Measurements from ENCODE around the gene PCLO.

Gene PCLO

GRCh38 chr7:83156006-83156405, 6.7 kb downstream of the PCLO start:
- no peak for TF ChIP-seq CTCF (IDR thresholded peaks at IDR 0.05; ENCODE audit: control insufficient read depth, extremely low read depth, insufficient read depth)
- no peak for DNase-seq (ENCODE audit: low read depth)
- no peak overlapping the region for H3K4me3 ChIP-seq (ENCODE audit: low read depth, low read length)

DNA sequence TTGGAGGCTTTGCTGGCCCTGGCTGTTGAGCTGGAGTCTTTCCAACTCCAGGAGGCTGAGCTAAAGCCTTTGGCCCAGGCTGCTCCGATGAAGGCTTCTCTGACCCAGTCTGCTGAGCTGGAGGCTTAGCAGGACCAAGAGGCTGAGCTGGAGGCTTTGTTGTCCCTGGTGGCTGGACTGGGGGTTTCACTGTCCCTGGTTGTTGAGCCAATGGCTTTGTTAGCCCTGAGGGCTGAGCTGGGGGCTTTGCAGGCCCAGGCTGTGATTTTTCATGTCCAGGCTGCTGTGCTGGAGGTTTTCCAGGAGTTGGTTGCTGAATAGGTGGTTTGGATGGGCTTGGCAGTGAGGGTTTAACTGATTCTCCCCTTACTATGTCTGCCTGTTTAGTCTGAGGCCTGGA, 7.3 kb downstream of the PCLO start:
- H3K4me3 ChIP-seq (ENCODE audit: low read depth, low read length), result no peak overlapping the region
- no peak for TF ChIP-seq CTCF (IDR thresholded peaks at IDR 0.05; ENCODE audit: control insufficient read depth, extremely low read depth, insufficient read depth)
- DNase-seq (ENCODE audit: low read depth), result no peak

GRCh38 chr7:83153419-83153818, 9.3 kb downstream of the PCLO start:
- TF ChIP-seq CTCF (IDR thresholded peaks at IDR 0.05; ENCODE audit: control insufficient read depth, extremely low read depth, insufficient read depth), result no peak
- no peak overlapping the region for H3K4me3 ChIP-seq (ENCODE audit: low read depth, low read length)
- DNase-seq (ENCODE audit: low read depth), result no peak

GRCh38 chr7:83150310-83150709, 12.4 kb downstream of the PCLO start:
- no peak overlapping the region for H3K4me3 ChIP-seq (ENCODE audit: low read depth, low read length)
- TF ChIP-seq CTCF (IDR thresholded peaks at IDR 0.05; ENCODE audit: control insufficient read depth, extremely low read depth, insufficient read depth), result no peak
- DNase-seq (ENCODE audit: low read depth), result no peak

- DNase-seq (ENCODE audit: low read depth), result no peak
- TF ChIP-seq CTCF (IDR thresholded peaks at IDR 0.05; ENCODE audit: control insufficient read depth, extremely low read depth, insufficient read depth), result no peak
- H3K4me3 ChIP-seq (ENCODE audit: low read depth, low read length), result no peak overlapping the region
Measured at GRCh38 chr7:83149466-83149865, 13.2 kb downstream of the PCLO start.

- TF ChIP-seq CTCF (IDR thresholded peaks at IDR 0.05; ENCODE audit: control insufficient read depth, extremely low read depth, insufficient read depth), result no peak
- H3K4me3 ChIP-seq (ENCODE audit: low read depth, low read length), result no peak overlapping the region
- DNase-seq (ENCODE audit: low read depth), result no peak
Measured at GRCh38 chr7:83148776-83149175, 13.9 kb downstream of the PCLO start.

GRCh38 chr7:83143107-83143506, 19.6 kb downstream of the PCLO start:
- H3K4me3 ChIP-seq (ENCODE audit: low read depth, low read length), result no peak overlapping the region
- DNase-seq (ENCODE audit: low read depth), result no peak
- TF ChIP-seq CTCF (IDR thresholded peaks at IDR 0.05; ENCODE audit: control insufficient read depth, extremely low read depth, insufficient read depth), result no peak
